WTC11 (cell line): Measurements from ENCODE around the gene NRXN3.

ENCODE experiments used
- CTCF ChIP-seq: fragments of 200-600 bp; IDR thresholded peaks from 2 replicates; pipeline ENCODE4 v1.8.0; 2022; ENCODE audit warnings: antibody characterized with exemption
- GABPB1 ChIP-seq: sonication (generic); formaldehyde crosslinking; IDR thresholded peaks from 2 replicates; pipeline ENCODE4 v1.8.1; 2023; ENCODE audit warnings: mild to moderate bottlenecking, missing genetic modification reagents
- JUN ChIP-seq: sonication (generic); formaldehyde crosslinking; IDR thresholded peaks from 2 replicates; pipeline ENCODE4 v1.8.0; 2023; ENCODE audit warnings: mild to moderate bottlenecking, missing genetic modification reagents
- TEAD4 ChIP-seq: sonication (generic); formaldehyde crosslinking; IDR thresholded peaks from 2 replicates; pipeline ENCODE4 v1.8.0; 2022; ENCODE audit warnings: mild to moderate bottlenecking, missing genetic modification reagents
- USF2 ChIP-seq: sonication (generic); formaldehyde crosslinking; IDR thresholded peaks from 2 replicates; pipeline ENCODE4 v1.8.1; 2023; ENCODE audit warnings: mild to moderate bottlenecking, missing genetic modification reagents, moderate library complexity
- TF ChIP-seq, protein P1 (sequence below): sonication (generic); formaldehyde crosslinking; IDR thresholded peaks from 2 replicates; pipeline ENCODE4 v1.8.1; 2022; ENCODE audit warnings: missing genetic modification reagents, borderline replicate concordance
- TF ChIP-seq, protein P2 (sequence below): sonication (generic); formaldehyde crosslinking; IDR thresholded peaks from 2 replicates; pipeline ENCODE4 v1.8.0; 2022; ENCODE audit warnings: mild to moderate bottlenecking, missing genetic modification reagents

- TF ChIP-seq CTCF (no peak), USF2 (CRISPR knock-in tag) (no peak), GABPB1 (CRISPR knock-in tag) (no peak), JUN (CRISPR knock-in tag) (no peak), TEAD4 (CRISPR knock-in tag) (no peak)
- TF ChIP-seq, protein P1, sequence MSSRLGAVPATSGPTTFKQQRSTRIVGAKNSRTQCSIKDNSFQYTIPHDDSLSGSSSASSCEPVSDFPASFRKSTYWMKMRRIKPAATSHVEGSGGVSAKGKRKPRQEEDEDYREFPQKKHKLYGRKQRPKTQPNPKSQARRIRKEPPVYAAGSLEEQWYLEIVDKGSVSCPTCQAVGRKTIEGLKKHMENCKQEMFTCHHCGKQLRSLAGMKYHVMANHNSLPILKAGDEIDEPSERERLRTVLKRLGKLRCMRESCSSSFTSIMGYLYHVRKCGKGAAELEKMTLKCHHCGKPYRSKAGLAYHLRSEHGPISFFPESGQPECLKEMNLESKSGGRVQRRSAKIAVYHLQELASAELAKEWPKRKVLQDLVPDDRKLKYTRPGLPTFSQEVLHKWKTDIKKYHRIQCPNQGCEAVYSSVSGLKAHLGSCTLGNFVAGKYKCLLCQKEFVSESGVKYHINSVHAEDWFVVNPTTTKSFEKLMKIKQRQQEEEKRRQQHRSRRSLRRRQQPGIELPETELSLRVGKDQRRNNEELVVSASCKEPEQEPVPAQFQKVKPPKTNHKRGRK (CRISPR knock-in tag) = no peak
- TF ChIP-seq, protein P2, sequence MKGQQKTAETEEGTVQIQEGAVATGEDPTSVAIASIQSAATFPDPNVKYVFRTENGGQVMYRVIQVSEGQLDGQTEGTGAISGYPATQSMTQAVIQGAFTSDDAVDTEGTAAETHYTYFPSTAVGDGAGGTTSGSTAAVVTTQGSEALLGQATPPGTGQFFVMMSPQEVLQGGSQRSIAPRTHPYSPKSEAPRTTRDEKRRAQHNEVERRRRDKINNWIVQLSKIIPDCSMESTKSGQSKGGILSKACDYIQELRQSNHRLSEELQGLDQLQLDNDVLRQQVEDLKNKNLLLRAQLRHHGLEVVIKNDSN (CRISPR knock-in tag) = no peak
Measured at GRCh38 chr14:78324353-78324752, 154.2 kb downstream of the NRXN3 start.
